NCI-H748 treated with DMSO at 0.1 percent for 48 hours (cell line): ENCODE data around the gene OCLN.
"Not testable (repeated sequence)": the region's sequence is repeated elsewhere in the genome, so short reads cannot be mapped to it uniquely, and the experiment has no call there.

Source experiments
- DNase-seq: peaks from one replicate; lab custom pipeline; 2025; lab: John Stamatoyannopoulos, UW

Gene OCLN

DNA sequence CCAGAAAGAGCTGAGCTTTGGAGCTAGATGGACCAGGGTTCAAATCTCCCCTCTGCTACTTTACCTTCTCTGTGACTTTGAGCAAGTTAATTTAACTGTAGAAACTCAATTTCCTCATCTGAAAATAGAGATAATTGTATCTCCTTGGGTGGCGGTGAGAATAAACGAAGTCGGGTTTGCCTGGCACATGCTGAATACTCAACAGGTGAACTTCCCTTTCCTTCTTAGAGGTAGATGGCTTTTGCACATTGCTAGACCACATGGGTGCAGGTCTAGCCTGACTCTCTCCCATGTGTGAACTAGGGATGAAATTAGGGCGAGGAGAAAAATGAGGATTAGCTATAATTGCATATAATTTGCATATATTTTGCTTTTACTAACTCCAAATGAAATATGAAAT is 36.0 kb downstream of the OCLN start:
- no peak for DNase-seq

DNA sequence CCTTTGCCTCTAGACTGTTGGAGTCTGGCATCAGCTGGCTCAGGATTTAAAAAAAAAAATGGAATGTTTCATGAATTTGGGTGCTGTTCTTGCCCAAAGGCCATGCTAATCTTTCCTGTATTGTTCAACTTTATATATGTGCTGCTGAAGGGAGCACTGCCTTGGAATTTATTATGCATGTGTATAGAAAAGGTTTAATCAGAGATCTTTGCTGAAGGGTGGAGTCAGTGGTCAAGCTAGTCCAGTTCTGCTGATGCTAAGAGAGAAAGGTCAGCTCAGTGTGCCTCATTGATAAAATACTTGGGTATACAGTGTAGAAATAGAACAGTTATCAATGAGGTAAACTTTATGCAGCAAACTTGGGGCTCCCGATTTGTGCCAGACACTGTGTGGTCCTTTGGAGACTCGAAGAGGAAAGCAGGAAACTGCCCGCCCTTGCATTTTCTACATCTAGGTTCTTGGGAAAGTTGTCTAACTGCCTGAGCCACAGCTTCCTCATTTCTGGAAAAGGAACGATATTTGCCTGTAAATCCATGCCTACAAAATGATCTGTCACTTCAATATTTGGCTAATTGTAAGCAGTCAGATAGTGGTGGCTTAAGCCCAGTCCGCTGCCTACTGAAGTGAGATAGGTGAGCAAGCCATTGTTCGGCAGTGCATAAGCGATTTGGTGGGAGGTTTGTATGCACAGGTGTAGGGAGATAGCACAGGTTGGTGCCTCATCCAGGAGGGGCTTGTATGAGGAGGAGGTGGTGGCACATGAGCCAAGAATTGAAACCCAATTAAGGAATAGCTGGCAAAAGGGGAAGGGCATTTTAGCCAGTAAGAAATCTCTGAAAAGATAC is 38.2 kb downstream of the OCLN start:
- no peak for DNase-seq

DNA sequence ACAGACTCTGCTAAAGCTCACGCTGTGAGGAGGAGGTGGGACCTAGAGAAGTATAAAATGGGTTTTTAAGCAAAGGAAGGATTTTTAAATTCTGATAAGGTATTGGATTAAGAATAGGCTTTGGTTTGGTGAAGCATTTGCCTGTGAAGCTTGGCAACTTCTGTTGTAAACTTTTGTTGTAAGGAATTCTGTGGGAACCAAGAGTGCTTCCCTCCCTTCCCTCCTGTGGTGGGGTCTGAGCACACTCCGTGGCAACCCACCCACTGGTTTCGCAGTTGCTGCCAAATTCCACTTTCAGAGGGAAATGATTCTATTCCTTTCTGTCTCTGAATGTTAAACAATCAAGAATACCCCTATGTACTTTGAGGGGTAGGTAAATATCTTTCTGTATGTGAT is 38.8 kb downstream of the OCLN start:
- no peak for DNase-seq

GRCh38 chr5:69537911-69538310 is 45.3 kb downstream of the OCLN start:
- not testable (repeated sequence) for DNase-seq

GRCh38 chr5:69538735-69539134 is 46.1 kb downstream of the OCLN start:
- DNase-seq = not testable (repeated sequence)

DNA sequence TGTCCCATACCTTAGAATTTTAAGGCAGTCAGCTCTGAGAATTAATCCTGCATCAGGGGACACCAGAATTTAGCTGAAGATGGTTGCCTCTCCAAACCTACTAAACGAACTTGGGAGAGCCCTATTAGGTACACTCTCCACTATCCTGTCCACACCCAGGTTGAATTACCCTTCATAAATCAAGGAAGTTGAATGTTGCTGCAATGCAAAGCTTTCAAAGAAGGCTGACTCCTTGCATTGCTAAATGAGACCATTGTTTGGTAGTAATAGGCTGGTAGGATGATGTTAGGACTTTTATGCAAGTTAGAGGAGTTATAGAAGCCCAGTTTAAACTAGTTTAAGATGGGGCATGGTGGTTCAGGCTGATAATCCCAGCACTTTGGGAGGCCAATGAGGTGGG is 48.8 kb downstream of the OCLN start:
- not testable (repeated sequence) for DNase-seq

DNA sequence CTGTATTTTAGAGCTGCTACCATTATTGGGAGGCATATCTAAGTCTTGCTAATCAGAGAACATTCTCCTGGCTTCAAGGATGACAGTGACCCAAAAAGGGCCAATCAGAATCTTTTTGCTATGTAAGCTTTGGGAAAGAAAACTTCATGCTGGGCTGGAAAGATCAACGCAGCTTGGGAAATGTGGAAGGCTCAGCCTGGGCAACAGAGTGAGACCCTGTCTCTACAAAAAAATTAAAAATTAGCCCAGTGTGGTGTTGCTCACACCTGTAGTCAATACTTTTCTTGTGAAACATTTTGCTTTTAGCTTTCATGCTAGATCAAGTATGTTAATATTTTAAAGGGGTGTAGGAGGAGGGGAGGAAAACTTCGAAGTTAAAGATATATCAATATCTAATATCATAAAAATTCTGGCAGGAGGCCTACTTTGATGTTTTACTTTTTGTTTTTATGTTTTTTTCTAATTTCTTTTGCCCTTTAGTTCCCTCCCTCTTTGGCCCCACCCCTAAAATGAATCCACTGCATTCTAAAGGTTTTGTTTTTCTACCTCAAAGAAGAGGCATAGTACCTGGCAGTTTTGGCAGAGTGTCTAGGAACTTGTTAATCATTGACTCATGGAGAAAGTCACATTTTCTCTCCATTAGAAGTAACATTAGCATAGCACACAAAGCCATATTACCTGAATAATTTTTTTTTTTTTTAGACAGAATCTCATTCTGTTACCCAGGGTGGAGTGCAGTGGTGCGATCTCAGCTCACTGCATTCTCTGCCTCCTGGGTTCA is 50.4 kb downstream of the OCLN start:
- DNase-seq = not testable (repeated sequence)

GRCh38 chr5:69544602-69545001 is 52.0 kb downstream of the OCLN start:
- not testable (repeated sequence) for DNase-seq

GRCh38 chr5:69559908-69560330 is 67.3 kb downstream of the OCLN start, which contains the start of gene GTF2H2C:
Gene GTF2H2C, plus strand, starts transcription at chr5:69560191. Its CDS starts 4,942 bp downstream, at chr5:69565133.
- DNase-seq = not testable (repeated sequence)

GRCh38 chr5:69560587-69561431 is 68.2 kb downstream of the OCLN start:
- not testable (repeated sequence) for DNase-seq

DNA sequence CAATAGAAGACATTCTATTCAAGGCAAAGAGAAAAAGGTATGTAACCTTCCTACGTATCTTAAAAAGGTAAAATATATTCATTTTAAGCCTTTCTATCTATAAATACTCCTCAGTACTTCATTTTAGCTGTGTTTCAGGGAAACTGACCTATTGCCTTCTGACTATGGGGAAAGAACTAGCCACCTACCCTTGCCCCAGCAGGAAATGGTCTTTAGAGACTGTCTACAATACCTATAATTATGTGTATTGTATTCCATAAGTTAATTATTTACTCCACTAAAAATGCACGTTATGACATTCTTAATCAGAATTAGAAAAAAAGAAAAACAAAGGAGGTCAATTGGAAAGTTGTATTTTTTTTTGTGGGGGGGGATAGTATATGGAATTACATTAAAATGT is 73.6 kb downstream of the OCLN start:
- DNase-seq = not testable (repeated sequence)

GRCh38 chr5:69568072-69568471 is 75.5 kb downstream of the OCLN start:
- DNase-seq = not testable (repeated sequence)

- not testable (repeated sequence) for DNase-seq
Measured at GRCh38 chr5:69583356-69583755, 90.8 kb downstream of the OCLN start.

DNA sequence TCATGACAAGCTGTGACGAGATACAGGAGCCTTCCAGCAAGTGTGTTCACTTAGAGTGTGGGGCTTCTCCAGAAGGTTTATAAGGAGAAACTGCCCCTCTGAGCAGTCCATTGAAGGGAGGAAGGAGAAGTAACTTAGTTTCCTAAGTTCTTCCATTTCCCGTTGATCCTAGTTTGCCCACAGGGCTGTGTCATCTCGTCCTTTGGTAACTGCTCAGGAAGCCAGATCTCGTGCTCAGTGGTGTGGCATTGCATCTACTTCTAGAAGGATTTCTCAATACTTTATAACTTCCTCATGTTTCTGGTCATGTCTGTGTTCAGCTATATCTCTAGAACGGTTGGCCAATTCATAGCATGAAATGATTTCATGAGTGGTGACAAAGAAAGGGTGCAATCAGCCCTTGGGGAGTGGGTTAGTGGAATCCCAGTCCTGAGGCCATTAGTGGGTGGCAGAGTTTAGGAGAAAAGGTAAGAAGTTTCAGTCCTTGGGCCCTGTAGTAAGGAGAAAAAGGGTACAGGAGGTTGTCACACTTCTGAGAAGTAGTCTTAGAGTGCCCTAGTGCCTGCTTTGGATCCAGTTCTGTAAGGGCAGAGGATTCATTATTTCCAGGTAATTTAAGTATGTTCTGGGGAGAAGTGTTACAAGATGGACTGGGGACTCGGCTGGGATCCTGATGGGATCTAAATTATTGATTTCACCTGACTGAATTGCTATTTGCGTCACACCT is 103.7 kb downstream of the OCLN start:
- not testable (repeated sequence) for DNase-seq

DNA sequence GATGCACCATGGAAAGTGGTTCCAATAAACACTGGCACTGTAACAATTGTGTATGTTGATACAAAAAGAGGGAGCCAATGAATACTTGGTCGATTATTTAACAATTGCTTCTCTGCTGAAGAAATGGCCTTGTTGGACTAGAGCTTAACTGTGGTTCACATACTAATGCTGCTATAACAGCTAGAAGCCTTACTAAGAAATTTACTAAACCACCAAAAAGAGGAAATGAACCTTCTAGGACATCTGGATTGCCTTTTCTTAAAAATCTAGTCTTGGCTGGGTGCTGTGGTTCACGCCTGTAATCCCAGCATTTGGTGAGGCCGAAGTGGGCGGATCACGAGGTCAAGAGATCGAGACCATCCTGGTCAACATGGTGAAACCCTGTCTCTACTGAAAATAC is 109.4 kb downstream of the OCLN start:
- not testable (repeated sequence) for DNase-seq

DNA sequence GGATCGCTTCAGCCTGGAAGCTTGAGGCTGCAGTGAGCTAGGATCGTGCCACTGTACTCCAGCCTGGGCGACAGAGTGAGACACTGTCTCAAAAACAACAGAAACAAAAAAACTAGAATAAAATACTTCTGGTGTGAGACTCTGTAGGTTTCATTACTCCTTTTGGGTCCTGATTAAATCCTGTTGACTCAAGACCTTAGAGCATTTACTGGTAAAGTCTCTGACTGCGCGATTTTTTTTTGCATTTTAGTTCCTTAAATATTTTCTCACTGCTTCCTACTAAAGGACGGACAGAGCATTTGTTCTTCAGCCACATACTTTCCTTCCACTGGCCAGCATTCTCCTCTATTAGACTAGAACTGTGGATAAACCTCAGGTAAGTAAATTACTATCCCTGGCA is 114.2 kb downstream of the OCLN start:
- DNase-seq = not testable (repeated sequence)
